ENCODE measurements around the gene CCDC92.

CCDC92 gene

DNA sequence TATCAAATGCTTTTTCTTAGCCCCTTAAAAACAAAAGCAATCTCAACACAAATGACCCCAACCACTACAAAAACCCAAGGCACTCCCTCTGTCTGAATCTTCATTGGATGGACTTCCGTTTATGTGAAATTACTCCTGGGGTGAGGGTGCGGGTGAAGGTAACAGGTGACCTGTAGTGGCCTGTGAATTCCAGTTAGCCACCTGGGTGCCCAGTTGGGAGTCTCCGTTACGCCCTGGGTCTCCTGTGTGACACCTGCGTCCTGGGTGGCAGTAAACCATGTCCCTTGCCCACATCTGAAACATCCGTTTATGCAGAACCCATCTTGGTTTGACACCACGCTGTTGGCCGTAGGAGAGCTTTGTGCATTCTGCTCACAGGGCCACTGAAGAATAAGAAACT lies 62.6 kb downstream of the CCDC92 start:
- DNase-seq (ENCODE audit: low read depth): no peak

DNA sequence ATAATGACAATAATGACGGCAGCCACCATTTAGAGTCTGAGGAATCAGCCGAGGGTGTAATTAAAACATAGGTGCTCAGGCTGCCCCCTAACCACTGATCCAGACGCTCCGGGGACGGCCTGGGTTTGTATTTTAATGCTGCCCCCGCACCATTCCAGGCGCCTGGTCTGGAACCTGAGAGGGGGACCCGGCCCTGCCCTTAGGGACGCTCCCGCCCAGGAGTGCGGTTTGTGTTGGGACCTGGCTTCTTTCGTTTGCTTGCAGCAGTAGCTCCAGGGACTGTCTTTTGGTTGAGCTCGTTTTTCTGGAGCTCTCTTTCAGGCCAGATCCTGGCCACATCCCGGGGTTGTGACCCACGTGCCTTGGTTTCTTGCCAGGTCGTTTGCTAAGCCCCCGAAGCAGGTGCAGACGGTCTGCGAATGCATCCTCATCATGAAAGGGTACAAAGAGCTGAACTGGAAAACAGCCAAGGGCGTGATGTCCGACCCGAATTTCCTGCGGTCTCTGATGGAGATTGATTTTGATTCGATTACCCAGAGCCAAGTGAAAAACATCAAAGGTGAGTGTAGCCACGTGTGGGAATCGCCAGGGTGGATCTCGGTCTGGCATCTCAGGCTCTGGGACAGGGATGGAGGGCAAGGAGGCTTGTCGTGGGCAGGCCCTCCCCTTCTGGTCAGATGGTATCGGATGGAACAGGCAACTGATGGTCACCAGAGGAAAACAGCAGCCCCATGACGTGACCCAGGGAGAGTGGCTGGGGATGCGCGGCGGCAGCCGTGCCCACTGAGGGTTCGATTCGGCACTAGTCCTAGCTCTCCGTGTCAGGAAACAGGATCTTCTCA lies 63.5 kb downstream of the CCDC92 start:
- no peak for DNase-seq (ENCODE audit: low read depth)

DNA sequence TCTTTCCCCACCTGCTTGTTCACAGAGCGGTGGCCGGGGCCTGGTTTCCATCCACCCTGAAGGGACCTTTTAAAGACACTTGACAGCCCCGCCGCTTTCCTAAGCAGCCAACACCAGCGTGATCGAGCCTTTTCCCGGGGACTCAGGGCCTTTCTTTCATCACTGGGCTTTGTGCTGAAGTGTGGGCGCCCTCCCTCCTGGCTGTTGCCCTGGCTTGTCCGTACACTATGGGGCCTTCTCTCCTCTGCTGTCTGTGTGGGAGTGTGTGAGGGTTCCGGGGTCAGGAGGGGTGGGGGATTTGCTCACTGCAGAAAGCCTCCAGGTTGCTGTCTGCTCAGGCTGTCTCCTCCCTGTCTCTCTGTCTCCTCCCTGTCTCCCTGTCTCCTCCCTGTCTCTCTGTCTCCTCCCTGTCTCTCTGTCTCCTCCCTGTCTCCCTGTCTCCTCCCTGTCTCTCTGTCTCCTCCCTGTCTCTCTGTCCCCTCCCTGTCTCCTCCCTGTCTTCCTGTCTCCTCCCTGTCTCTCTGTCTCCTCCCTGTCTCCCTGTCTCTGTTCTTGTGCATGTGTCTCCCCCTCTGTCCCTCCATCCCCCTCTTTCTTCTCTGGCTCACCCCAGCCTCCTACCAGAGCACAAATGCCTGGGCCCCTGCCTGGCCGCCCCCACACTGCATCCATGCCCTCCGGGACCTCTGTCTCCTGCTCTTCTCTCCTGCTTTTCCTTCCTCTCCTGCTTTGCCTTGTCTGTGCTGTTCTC lies 64.7 kb downstream of the CCDC92 start:
- DNase-seq (ENCODE audit: low read depth): no peak

DNA sequence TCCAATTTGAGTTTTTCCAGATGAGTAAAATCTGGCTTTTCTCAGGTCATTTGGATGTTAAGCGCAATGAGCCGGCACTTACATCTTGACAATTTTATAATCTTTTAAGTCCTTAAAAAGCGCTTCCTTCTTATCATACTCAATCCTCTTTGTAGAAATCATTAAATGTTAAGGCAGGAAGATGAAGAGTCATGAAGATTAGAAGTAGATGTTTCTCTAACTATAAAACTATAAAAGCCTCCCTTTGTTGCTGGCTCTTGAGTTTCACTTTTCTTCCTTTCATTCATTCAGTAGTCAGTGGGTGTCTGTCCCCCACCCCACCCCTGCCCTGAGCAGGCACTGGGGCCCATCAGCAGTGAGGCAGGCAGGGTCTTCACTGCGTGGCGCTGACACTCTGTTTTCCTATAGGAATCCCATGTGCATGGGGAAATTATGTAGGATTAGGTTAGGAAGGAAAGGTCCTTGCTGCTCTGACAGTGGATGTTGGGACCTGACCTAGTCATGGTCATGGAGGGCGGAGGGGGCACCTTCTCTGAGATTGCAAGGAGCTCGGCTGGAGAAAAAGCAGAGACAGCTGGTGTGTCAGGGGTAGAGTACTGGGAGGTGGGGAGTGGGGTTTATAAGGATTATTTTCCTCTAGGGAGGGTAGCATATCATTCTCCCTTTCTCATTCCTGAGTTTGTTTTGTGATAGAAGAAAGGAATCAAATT lies 65.8 kb downstream of the CCDC92 start:
- no peak for DNase-seq (ENCODE audit: low read depth)

DNA sequence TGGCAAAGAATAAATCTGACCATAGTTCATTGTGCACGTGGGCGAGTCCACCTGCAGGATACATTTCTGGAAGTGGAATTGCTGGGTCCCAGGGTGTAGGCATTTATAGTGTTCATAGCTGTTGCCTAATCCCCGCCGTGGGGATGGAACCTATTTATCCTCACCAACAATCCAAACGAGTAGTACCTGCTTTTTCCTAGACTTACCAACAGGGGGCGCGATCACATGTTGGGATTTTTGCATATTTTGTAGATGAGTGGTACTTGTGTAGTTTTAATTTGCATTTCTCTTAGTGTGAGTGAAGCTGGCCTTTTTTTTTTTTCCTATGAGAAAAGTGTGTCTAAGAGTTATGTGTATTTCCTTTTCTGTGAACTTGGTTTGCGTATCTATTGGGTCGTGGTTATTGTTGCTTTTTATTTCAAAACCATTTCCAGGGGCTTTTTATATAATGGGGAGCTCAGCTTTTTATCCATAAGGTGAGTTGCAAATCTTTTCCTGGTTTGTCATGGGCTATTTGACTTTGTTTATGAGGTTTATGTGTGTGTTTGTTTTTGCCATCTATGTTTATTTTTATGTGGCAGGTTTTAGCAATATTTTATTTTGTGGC lies 67.2 kb downstream of the CCDC92 start:
- peak; percentile 81 for DNase-seq (ENCODE audit: low read depth)

DNA sequence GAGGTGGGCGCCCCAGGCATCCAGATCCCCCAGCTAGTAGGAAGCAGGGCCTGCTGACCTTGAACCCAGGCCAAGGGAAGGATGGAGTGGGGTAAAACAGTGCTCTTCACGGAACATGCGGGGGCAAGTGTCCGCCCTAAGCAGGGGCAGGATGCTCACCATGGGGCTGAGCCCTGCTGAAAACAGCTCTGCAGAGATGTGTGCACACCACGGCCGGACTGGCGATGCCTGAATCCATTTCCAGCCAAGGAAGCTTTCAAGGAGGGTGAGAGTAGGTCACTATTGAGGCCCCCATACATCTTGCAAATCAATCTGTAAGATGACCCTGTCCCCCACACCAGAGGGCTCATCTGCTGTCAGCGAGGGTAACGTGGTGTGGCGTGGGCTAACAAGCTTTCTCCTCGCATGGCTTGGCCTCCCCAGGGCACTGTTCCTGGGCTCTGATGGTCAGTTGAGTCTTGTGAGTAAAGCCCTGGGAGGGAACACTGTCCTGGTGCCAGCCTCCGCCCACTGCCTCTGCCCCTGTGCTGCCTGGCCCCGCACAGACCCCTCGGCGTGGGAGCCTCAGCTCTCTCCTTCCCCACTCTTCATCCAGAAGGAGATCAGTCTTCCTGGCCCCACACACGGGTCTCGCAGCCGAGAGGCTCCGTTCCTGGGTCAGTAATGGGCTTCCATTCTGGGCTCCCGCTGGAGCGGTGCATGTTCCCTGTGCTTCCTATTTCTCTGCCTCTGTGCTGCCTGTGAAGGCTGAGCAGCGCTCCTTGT lies 69.1 kb downstream of the CCDC92 start:
- DNase-seq (ENCODE audit: low read depth): no peak

DNA sequence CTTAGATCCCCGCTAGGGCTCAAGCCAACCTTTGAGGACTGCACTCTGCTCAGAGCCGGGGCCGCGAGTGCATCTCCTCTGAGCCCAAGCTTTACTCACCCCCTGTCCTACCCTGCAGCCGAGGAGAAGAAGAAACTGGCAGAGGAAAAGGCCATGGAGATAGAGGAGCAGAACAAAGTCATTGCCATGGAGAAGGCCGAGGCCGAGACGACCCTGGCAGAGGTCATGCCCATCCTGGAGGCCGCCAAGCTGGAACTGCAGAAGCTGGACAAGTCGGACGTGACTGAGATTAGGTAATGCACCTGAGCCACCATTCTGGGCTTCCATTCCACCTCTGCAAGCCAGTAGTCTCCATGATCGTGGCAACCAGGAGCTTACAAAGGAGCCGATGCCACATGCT lies 69.8 kb downstream of the CCDC92 start:
- no peak for DNase-seq (ENCODE audit: low read depth)

DNA sequence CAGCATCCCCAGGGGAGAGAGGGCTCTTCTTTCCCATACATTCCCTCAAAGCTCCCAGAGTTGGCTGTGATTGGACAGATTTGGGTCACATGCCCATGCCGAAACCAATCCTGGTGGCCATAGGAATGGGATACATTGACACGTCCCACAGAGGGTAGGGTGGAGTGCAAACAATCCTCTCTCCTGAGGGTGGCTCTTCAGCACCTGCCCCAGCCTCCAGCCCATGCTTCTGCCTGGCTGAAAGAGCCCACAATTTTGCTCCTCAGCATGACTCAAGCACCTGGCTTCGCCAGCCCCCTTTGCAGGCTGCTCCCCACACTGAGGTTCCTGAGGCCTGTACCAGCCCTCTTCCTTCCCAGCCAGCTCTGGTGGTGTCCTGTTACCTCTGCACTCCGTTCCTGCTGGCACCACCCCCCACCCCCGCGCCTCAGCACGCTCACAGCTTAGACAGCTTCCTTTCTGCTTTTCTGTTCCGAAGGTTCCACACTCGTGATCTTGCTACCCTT lies 71.7 kb downstream of the CCDC92 start:
- peak; percentile 65 for DNase-seq (ENCODE audit: low read depth)

DNA sequence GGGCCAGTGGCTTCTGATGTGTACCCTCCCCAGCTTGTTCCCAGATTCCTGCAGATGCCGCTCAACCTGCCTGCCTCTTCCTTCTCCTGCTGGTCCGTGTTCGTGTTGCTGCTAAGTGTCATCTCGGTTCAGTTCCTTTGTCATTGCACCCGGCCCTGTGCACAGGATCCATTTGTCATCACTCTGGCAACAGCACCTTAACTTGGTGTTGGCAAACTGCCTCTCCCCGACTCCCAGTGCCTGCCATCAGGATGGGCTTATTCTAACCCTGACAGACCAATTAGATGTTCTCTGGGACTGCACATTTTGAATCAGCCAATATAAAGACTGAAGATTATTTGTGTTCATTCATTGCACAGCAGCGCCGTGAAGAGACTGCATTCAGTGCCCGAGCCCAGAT lies 73.3 kb downstream of the CCDC92 start:
- DNase-seq (ENCODE audit: low read depth): no peak

DNA sequence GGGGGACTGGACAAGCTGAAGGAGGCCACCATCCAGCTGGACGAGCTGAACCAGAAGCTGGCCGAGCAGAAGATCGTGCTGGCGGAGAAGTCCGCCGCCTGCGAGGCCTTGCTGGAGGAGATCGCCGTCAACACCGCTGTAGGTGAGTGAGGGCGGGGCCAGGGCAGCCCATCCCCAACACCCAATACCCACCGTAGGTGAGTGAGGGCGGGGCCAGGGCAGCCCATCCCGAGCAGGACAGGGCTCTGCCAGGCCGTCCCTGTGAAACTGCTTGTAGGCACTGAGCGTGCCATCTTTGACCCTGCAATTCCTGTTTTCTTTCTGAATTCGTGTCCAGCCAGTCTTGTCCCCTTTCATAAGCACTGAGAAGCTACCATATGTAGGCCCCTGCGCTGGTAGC lies 74.0 kb downstream of the CCDC92 start:
- DNase-seq (ENCODE audit: low read depth): no peak

DNA sequence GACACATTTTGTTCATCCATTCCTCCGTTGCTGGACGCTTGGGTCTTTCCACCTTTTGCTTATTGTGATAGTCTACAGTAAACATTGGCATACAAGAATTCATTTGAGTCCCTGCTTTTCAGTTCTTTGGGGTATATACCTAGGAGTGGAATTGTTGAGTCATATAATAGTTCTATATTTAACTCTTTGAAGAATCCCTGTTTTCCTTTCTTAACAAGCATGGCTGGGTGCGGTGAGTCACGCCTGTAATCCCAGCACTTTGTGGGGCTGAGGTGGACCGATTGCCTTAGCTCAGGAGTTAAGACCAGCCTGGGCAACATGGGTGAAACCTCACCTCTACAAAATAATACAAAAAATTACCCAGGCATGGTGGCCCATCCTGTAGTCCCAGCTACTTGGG lies 75.4 kb downstream of the CCDC92 start:
- peak; percentile 78 for DNase-seq (ENCODE audit: low read depth)

DNA sequence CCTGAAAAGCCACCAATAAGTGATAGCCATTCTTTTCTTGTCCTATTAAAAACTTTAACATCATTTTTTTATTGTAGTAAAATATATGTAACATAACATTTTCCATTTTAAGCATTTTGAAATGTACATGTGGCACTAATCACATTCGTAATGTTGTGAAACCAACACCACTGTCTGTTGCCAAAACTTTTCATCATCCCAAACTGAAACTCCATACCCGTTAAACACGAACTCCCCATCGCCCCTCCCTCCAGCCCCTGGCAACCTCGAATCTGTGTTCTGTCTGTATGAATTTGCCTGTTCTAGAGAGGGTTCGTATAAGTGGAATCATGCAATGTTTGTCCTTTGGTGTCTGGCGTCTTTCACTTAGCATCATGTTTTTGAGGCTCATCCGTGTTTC lies 75.9 kb downstream of the CCDC92 start:
- peak; percentile 34 for DNase-seq (ENCODE audit: low read depth)

DNA sequence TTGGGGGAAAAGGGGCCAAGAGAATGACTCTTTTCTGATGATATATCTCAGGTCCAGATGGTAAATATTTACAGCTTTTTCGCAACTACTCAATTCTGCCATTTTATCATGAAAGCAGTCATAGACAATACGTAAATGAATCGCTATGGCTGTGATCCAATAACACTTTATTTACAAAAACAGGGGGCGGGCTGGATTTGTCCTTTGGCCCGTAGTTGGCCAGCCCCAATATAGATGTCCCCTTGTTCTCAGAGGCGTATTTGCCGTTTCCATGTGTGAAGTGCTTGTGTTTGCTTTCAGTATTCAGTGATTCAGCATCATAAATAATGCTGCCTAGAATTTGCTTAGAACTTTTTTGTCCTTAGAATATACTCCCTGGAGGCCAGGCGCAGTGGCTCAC lies 77.2 kb downstream of the CCDC92 start:
- DNase-seq (ENCODE audit: low read depth): no peak

DNA sequence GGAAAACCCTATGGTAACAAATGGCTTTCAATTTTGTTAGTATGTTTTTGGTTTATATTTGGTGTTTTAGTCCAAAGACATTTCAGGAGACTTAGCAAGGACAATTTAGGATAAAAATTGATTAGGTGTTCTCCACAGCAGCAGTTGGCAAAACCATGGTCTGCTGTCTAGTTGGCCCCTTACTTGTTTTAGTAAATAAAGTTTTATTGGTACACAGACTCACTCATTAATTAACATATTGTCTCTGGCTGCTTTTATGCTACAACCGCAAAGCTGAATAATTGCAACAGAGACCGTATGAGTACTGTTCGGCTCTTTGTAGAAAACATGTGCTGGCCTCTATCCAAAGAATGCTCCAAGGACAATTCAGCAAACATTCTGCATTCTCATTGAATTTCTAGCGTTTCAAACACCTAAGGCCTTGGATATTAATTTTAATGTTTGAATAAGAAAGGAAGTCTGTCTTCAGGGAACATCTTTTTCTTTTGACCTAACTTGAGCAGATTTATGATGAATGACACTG lies 77.7 kb downstream of the CCDC92 start:
- peak; percentile 43 for DNase-seq (ENCODE audit: low read depth)

DNA sequence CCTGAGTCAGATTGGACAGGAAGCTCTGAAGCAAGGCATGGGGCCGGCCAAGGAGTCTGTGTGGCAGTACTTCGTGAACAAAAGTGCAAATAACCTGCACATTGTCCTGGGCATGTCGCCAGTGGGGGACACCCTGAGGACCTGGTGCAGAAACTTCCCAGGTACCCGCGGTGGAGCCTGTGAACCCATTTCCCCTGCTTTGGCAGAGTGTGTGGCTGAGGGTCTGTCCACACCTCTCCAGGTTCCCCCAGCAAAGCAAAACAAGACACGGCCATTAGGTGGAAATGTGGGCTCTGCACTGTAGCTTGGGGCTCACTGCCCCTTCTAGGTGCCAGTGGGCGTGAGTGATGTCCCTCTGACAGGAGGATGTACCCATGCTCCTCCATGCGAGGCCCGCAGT lies 79.4 kb downstream of the CCDC92 start:
- DNase-seq (ENCODE audit: low read depth): no peak

DNA sequence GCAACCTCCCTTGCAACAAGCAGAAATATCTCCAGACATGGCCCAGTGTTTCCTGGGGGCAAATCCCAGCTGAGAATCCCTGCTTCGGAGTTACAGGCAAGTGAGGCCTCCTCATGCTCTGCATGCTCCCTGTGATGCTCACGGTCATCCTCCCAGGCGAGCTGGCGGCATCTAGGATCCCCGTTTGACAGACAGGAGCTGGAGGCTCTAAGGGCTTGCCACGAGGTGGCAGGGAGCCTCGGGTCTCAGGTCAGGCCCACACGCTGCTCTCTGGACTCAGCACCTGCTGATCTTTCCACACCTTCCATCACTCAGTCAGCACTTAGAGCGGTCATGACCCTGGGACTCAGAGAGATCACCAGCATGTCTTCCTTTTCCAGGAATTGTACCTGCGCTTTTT lies 79.8 kb downstream of the CCDC92 start:
- DNase-seq (ENCODE audit: low read depth): no peak

DNA sequence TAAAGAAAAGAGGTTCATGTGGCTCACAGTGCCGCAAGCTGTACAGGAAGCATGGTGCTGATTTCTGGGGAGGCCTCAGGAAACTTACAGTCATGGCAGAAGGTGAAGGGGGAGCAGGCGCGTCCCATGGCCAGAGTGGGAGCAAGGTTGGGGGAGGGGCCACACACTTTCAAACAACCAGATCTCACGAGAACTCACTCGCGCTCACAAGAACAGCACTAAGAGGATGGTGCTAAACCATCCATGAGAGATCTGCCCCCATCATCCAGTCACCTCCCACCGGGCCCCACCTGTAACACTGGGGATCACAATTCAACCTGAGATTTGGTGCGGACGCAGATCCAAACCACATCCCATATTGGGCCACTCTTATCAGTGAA lies 80.5 kb downstream of the CCDC92 start:
- DNase-seq (ENCODE audit: low read depth): no peak

DNA sequence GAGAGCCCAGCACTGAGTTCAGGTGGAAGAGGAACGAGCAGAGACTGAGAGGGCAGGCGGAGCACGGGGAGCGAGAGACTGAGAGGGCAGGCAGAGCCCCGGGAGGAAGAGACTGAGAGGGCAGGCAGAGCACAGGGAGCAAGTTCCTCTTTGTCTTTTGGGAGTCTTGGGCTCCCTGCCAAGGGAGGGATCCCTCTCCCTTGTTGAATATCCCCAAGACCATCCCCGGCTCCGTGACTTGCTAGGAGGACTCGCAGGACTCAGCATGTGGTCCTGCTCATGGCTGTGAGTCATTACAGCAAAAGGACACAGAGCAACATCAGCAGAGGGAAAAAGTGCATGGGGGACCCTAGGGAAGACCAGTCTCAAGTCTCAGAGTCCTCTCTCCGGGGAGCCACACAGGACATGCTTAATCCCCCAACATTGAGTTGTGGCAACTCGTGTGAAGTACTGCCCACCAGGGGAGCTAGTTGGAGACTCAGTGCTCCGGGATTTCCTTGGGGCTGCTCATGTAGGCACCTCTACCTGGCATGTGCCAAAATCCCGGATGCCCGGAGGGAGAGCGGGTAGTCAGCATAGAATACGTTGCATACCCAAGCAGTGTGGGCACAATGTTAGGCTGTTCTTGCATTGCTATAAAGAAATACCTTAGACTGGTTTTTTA lies 81.0 kb downstream of the CCDC92 start:
- peak; percentile 13 for DNase-seq (ENCODE audit: low read depth)

DNA sequence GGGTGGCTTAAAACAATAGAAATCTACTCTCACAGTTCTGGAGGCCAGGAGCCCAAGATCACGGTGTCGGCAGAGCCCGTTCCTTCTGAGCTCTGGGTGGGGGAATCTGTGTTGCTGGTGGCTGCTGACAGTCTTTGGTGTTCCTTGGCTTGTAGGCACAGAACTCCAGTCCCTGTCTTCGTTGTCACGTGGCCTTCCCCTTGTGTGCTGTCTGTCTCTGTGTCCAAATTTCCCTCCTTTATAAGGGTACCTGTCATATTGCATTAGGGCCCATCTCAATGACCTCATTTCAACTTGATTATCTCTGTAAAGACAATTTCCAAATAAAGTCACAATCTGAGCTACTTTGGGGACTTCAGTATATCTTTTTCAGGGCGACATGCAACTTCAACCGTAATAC lies 81.6 kb downstream of the CCDC92 start:
- DNase-seq (ENCODE audit: low read depth): no peak

DNA sequence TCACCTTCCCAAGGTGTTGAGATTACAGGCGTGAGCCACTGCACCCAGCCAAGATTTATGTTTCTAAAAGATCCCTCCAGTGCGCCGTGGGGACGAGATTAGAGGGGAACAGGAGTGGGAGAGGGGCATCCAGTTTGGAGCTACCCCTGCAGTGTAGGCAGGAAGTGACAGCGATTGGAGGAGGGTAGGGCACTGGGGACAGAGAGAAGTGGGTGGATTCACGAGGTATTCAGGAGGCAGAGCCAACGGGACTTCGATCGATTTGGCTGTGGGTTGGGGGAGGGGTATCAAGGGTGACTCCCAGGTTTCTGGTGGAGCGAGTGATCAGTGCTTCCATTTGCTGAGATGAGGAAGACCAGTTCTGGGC lies 82.1 kb downstream of the CCDC92 start:
- DNase-seq (ENCODE audit: low read depth): no peak
